ENCODE results near the gene GCK. TPM values are rescaled to one million over a fixed set of nuclear protein-coding genes. Genes with fewer than 3 reads are reported as not detected.

GCK gene
- polyA plus RNA-seq, 1 donor = 5.0 TPM

DNA sequence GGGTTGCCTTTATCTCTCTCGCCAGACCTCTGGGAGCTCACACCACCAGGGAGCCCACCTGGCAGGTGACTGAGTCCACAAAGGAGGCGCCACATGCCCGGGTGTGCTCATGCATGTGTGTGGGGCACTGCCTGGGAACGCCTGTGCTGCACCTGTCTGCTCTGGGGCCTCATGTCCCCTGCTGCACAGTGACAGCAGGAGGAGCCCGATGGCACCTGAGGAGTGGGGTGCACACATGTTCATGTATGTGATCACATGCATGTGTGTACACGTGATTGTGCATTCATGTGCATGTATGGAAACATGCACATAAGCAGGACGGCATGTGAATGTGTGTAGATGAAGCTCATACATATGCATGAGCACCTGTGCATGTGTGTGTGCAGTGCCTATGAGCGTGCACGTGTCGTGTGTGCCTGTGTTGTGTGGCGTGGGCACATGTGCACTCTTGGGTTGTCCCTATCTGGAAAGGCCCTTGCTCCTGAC is 33.6 kb upstream of the GCK start:
- DNase-seq (ENCODE audit: low read depth) = no peak

DNA sequence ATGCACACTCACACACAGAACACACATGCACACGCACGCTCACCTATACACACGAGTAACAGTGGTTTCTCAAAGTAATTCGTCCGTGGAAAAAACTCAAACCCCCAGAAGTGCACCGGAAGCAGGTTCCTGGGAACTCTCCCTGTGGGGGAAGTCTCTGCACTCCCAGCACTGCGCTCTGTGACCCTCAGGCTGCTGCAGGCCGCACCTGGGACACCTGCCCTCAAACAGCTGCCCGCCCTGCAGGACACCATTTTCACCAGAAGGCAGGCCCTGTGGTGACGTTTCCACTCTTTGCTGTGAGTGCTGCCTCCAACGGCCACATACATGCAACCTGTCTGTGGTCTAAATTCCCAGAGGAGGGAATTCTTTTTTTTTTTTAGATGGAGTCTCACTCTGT is 32.8 kb upstream of the GCK start:
- no peak for DNase-seq (ENCODE audit: low read depth)

DNA sequence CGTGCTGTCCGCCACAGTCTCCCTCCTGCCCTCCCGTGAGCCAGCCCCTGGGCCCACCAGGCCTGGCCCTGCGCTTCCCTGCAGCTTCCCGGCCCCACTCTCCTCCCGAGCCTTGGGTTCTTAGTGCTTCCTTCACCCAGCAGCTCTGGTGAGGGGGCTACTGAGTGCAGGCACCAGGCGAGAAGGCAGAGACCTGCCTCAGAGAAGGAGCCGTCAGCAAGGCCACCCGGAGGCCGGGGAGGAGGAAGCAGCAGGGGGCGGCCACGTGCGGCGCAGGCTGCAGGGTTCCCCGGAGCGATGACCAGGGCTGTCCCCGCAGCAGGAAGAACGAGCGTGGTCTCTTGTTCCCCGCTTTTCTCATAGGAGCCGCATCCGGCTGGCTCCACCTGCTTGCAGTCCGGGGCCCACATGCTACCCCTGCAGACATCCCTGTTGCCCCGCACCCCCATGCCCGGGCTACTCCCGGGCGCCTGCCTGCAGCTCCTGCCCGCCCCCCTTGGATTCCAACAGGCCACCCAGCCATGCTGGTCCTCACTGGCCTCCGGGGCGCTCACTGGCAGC is 32.1 kb upstream of the GCK start:
- no peak for DNase-seq (ENCODE audit: low read depth)

DNA sequence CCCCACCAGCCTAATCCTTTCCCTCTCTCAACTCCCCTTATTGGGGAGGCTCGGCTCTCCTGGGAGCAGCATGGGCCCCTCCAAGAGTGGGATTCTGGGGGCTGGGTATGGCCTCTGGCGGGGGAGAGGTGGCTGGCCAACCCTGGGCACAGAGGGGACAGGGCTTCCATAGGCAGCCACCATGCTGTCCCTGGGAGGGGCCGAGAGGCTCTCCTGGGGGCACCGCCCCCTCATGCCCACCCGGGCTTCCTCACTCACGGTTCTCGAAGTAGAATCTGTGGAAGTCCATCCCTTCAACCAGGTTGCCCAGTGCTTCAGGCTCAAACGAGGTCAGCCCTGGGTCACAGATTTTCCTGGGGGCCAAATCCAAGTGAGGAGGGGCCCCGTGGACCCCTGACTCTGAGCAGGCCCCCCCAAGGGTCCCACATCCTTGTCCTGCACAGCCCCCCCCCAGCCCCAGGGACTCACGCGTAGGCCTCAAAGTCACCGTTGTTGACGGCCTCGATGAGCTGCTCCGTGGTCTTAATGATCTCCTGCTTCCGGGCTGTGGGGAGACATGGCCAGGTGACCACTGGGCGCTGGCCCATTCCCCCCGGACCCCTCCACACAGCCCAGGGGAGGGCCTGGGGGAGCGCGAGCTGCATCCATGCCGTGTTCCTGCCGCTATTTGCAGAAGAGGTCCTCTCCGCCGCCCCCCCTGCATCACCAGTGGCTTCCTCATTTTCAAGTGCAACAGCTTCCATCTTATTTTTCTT is 31.3 kb upstream of the GCK start:
- DNase-seq (ENCODE audit: low read depth) = no peak

DNA sequence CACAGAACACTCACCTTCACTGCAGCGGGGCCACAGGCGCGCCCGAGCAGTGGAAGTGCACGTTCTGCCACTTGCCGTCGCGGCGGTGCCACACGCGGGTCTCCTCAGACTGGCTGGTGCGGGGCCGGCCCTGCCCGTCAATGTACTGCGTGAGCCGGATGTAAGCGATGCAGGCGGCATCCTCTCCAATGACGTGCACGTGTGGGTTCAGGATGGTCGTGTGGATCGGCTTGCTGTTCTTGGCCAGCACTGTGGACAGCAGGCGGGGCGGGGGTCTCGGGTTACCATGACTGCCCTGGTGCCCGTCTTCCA is 30.8 kb upstream of the GCK start:
- no peak for DNase-seq (ENCODE audit: low read depth)

DNA sequence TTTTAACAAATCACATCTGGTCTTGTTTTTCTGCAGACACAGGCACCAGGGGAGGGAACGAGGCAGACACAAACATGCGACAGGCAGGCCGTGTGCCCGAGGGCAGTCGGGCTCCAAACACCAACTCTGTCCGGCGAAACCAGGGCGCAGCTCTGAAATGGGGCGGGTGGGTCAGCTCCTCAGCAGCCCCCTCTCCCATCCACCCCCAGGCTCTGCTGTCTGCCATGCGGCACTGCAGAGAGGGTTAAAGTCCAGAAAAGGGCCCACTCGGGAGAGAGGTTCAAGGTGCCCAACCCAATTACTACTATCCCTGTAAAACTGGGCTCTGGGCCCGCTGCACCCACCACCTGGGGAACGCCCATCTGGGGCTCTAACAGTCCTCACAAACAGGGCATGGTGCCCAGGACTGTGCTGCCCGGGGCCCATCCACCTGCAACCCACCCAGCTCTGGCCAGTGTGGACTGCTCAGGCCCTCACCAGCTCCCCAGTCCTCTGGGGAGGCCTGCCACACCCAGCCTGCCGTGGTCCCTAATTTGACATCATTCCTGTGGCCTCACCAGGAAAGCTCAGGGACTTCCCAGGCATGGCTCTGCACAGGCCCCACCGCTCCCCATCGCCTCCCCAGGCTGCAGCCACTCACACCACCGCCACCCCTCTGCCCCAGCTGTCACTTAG is 30.3 kb upstream of the GCK start:
- DNase-seq (ENCODE audit: low read depth) = no peak

DNA sequence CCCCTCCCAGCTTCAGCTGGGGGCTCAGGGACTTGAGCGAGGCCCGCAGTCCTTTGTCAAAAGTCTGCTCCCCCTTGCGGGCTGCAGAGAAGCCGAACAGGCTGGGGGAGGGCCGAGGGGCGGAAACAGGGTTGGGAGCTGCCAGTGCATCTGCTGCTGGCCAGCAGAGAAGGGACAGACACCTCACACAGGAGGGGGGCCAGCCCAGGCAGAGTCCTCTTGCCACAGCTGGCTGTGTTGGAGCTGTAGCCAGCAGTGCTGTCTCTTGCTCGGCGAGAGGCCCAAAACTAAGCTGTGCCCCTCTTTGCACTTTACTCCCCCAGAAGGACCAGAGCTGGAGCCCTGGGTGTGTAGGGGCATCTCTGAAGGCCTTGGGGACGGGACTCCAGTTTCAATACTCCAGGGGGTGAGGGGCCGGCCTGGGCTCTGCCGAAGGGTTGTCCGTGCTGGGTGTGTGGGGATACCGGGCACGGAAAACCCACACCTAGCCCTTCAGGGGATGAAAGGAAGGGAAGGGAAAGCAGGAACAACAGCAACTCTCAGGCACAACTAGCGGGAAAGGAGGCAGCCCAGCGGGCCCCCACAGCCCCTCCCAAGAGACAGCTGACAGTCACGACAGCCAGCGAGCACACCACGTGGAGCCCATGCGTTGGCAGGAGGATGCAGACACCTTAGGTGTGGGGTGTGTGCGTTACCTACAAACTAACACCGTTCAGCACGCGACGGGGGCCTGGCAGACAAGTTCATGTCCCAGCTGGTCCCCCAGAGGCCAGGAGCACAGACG is 29.4 kb upstream of the GCK start:
- DNase-seq (ENCODE audit: low read depth) = no peak

DNA sequence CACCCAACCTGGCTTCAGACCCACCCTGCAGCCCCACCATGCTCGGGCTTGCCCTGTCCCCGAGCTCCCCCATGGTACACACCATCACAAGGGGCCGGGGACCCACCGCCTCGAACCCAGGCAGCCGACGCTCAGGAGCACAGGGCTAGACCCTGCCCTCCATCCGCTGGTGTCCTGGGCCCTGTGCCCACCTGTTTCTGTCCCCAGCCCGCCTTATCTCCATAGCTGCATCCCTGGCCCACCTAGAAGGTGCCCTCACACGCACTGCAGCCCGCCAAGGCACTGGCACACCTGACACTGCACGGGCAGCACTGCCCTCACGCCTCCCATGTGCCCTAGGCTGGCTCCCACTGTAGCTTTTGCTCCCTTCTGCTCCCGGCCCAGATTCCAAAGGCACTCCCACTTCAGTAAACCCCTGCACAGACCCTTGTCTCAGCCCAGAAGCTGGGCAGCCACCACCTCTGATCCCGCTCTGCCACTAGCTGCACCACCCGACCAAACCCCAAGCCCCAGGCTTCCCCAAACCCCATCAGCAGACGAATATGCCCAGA is 28.7 kb upstream of the GCK start:
- DNase-seq (ENCODE audit: low read depth) = no peak

DNA sequence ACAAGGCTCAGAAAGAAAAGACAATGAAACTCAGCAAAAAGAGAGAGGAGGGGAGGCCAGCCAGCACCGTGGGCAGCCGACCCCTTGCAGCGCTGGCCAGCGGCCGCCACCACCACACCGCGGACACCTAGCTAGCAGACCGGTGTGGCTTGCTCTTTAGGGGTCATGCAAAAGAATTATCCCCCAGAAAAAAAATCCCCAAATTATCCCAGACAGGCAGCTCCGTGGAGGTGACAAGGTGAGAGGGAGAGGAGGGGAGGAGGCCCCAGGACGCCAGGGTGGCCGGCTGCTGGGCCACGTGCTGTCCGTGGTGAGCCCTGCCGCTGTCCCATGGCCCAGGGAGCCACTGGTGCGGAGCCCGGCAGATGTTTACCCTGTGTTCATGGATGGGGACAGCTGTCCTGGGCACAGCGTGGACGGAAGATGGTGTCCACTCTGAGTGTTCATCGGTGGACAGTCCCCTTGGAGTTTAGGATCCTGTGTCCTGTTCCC is 28.0 kb upstream of the GCK start:
- no peak for DNase-seq (ENCODE audit: low read depth)

DNA sequence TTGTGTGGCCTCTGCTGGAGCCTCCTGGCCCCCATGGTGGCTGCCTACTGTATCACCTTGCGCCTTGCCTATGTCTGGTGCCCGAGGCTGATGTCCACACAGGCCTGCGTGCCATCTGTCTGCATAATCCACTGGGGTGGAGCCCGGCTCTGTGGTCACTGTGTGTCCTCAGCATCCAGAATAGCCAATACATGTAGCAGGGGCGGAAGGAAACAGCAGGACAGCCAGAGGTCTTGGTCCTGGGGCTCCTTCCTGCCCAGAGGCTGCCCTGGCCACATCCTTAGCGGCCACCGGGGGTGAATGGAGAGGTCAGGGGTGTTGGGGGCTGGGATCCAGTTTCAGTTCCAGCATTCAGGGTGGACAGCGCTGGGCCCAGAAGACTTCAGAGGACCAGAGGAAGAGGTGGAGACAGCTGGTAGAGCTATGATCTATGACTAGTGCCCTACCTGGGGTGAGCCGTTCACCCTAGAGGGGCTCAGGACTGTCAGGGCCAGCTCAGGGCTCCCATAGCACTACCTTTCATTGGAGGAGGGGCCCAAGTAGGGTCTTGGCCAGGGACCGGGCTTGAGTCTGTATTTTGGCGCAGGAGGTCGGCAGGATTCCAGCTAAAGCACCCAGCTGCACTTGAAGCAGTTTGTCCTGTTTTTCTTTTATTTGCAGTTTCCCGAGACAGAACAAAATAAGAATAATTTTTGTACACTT is 27.4 kb upstream of the GCK start:
- no peak for DNase-seq (ENCODE audit: low read depth)

DNA sequence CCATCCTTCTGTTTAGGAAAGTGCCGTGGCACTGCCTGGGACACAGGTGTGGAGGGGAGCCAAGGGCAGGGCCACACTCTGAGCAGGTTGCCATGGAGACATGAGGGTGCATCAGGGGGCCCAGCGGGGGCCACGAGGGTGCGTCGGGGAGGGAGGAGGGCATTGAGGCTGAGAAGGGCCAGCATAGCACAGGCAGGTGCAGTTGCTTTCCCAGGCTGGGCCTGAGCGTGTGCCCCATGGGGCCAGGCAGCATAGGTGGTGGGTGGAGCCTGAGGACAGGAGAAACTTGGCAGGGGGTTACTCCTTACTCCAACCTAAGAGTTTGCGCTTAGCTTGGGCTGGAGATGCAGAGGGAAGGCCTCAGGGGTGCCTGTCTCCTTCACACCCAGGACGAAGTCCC is 26.8 kb upstream of the GCK start:
- no peak for DNase-seq (ENCODE audit: low read depth)

DNA sequence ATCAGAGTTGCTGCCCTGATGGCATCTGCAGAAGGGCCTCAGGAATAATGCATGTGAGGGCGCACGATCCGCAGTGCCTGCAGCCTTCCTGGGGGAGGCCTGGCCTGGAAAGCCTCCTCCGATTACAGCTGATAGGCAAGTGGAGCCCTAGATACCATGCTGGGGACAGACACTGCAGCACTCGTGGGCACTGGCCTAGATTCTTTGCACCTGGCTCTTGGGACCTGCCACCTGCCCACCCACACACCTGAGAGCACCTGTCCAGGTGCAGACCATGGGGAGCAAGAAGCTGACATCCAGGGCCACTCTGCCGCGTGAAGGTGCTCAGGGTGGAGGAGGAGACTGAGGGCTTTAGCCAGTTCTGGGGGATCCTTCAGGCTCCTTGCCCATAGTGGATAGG is 26.3 kb upstream of the GCK start:
- no peak for DNase-seq (ENCODE audit: low read depth)

DNA sequence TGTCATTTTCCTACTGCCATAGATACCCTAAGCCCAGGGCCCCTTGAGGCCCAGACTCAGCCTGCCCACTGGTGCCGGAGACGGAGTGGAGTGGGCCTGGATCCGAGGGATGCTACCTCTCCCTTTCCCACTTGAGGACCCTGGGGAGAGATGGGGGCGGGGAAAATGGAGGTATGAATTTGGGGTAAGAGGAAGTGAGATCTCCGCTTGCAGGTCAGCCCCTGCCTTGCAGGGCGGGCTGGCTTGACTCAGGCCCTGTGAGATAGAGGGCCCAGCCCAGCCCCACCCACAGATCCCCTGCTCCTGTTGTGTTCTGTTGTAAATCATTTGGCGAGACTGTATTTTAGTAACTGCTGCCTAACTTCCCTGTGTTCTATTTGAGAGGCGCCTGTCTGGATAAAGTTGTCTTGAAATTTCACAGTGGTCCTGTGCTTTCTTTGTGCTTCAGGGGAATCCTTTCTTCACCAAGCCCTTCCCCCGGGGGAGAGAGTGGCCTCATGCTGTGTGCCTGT is 24.7 kb upstream of the GCK start:
- no peak for DNase-seq (ENCODE audit: low read depth)

DNA sequence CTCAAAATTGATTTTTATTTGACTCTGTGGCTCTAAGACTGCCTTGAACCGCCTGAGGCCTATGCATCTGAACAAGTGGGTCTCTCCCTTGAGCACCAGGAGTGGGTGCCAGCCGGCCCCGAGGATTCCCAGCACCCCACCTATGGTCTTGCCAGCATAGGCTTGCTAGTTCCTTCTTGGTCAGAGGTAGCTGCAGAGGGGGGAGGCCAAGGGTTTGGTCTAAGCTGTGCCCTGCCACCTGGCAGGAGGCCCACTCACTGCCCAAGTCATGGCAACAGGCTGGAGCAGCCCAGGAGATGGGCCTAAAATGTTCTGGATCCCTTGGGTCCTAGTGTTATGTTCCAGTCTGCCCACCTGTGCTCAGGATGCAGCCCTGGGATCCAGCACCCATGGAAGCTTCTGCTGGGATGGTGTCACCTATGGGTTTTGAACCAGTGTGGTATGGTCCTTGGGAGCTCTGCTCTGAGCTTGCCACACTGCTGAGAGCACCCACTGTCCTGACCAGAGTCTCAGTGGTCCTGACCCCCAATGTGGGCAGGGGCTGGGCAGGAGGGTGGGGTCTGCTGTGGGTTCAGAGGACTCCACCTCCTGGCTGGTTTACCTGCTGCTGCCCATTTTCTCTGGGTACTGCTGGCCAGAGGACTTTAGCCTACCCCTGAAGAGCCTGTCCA is 24.1 kb upstream of the GCK start:
- DNase-seq (ENCODE audit: low read depth) = no peak

DNA sequence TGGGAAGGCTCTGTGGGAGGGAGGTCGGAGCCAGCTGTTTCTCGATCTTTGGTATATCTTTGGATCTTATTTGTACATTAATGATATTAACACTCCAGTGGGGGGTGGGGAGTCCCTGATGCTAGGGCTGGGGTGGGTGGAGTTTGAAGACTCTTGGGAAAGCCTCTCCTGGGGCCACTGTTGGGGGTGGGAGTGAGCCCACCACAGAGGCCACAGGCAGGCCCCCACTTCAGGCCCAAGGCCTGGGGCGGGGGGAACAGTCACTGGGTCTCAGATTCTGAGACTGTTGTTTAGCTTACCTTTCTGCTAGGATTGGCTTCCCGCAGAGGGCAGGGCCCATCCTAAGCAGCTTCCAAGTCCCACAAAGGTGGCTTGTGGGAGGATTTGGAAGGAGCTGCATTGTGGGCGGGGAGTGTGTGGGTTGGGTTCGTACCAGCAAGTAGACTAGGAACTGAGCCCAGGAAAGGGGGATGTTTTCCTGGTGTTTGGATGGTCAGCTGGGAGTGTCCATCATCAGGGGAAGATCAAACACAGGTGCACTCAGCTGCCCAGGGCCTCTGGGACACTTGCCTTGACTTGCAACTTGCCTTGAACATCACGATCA is 23.4 kb upstream of the GCK start:
- DNase-seq (ENCODE audit: low read depth) = no peak

DNA sequence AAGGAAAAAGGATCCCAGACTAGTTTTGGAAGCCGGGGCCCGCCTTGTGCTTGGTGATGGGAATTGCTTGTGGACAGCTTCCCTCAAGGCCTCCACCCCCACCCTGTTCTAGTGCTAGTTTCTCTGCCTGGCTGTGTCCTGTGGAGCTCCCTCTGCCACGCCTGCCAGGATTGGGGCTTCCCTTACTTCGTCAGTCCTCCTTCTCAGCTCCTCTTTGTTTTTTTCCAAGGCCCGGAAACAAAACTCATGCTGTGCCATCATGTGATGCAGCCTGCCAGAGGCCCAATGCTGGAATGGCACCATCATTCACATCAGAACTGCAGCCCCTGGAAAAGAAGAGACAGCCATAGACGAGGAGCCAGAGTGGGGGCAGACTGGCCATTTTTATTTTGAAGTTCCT is 22.8 kb upstream of the GCK start:
- DNase-seq (ENCODE audit: low read depth) = no peak

DNA sequence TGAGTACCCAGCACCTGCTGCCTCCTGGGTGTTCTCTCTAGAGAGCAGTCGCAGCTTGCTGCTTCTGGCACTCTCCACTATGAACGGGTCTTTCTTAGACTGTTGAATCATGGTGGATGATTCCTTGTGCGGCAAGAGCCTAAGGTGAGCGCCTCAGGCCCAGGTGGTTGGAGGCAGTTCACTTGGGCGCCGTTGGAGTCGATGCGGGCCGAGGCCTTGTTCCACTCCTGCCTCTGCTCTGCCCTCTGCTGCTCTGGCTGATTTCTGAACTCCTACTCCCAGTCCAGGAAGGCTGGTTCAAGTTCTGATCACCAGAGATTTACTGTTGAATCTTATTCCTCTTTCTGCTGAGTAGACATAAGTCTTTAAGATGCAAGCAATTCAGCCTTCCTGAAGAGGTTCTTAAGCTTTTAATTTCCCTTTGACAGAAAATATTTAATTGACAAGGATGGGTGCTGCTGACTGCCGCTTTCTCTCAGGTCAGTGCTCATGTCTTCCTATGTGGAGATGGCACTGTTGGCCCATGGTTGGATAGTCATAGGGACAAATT is 22.0 kb upstream of the GCK start:
- no peak for DNase-seq (ENCODE audit: low read depth)

DNA sequence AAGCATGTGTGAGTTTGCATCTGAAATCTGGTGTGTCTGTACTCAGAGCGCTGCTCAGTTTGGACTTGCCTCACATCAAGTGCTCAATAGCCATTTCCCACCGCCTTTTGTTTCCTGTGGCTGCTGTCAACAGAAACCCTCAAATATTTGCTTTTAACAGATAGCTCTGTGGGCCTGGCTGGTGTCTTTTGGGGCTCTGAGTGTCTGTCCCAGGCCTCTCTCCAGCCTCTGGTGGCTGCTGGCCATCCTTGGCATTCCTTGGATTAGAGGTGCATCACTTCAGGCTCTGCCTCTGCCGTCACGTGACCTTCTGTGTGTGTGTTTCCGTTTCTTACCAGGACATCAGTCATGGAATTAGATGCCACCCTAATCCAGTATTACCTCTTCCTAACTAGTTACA is 20.9 kb upstream of the GCK start:
- DNase-seq (ENCODE audit: low read depth) = no peak

DNA sequence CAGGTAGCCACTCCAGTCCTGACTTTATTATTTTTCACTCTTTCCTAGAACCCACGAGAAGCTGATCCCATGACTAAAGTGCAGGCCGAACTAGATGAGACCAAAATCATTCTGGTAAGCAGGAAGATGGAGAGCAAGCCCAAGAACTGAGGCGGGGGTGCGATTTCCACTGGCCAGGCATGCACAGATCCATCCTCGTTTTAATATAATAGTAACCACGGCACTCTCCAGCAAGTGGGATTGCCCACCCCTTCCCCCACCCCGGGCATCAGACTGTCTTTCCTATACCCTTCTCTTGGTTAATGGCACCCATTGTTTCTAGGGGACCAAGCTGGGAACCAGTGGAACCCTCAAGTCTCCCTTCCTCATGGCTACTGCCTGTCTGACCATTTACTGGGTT is 18.8 kb upstream of the GCK start:
- DNase-seq (ENCODE audit: low read depth) = no peak

DNA sequence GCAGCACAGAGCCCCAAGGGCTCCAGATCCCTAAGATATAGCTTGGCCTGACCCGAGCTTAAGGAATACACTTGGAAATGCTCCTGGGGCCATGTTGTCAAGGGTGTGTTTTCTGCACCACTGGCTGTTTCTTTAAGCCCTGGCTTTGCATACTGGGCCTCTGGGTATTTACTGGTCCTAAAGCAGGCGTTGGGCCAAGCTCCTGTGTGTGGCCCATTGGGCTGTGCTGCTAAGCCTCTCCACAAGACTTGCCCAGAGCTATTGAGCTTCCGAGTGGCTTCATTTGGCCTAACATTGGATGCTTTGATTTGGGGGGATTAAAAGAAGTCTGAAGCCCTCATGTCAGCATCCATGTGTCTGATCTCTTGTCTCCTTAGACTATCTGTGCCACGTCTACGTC is 16.8 kb upstream of the GCK start:
- no peak for DNase-seq (ENCODE audit: low read depth)

Data from forelimb muscle (tissue), 1 donor.